ENCODE results near the gene MYO6.
"Not testable (repeated sequence)": the region's sequence is repeated elsewhere in the genome, so short reads cannot be mapped to it uniquely, and the experiment has no call there.

Gene MYO6

GRCh38 chr6:75748743-75749538 is at the start of gene MYO6:
TSS of gene MYO6 (plus strand) at chr6:75749239. CDS start at chr6:75817548, 68,309 bp downstream.
- DNase-seq, result no peak

DNA sequence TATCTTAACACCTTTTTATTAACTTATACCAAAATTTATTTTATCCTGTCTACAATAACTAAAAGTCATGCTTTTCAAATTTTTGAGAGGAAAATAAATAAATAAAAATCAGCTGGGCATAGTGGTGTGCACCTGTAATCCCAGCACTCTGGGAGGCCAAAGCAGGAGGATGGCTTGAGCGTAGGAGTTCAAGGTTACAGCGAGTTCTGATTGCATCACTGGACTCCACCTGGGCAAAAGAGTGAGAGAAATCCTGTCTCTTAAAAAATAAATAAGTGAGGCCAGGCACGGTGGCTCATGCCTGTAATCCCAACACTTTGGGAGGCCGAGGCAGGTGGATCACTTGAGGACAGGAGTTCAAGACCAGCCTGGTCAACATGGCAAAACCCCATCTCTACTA is 40.7 kb upstream of the MYO6 start:
- not testable (repeated sequence) for DNase-seq

DNA sequence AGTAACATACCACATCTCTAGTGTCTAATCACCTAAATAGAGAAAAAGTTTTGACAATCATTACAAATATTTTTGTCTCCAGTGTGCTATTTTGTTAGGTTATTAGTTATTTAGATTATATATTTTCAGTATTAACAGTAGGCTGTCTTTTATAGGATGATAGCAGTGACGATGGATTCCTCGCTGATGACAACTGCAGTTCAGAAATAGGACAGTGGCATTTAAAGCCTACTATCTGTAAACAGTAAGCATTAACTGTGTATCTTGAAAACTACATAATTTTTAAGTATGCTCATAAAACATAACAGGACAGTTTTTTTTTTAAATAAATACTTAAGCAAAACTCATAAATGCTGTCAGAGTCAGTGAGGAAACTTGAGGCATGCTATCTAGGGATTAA is 37.9 kb upstream of the MYO6 start:
- DNase-seq, result no peak

DNA sequence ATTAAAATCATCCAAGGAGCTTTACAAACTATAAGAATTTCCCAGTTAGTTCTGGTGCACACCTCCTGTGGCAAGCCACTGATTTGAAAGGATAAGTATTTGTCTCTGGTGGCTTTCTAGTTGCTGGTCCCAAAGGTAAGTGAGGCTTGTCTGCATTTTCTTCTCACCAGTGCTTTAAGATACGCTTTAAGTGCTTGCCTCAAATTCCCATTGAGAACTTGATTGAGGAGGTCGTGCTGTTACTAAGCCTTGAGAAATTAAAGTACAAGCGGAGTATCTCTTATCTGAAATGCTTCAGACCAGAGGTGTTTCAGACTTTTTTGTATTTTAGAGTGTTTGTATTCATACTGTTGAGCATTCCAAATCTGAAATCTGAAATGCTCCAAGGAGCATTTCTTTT is 29.9 kb upstream of the MYO6 start:
- no peak for DNase-seq

GRCh38 chr6:75723382-75723781 is 25.7 kb upstream of the MYO6 start:
- DNase-seq, result no peak

DNA sequence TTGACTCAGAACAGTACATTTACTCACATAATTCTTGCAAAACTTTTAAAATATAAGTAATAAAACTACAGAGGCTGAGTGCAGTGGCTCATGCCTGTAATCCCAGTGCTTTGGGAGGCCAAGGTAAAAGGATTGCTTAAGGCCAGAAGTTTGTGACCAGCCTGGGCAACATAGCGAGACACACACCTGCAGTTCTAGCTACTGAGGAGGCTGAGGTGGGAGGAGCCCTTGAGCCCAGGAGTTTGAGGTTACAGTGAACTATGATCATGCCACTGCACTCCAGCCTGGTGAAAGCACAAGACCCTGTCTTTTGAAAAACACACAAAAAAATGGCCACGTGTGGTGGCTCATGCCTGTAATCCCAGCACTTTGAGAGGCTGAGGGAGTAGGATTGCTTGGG is 21.8 kb upstream of the MYO6 start:
- DNase-seq, result no peak

GRCh38 chr6:75731029-75731428 is 18.0 kb upstream of the MYO6 start:
- not testable (repeated sequence) for DNase-seq

DNA sequence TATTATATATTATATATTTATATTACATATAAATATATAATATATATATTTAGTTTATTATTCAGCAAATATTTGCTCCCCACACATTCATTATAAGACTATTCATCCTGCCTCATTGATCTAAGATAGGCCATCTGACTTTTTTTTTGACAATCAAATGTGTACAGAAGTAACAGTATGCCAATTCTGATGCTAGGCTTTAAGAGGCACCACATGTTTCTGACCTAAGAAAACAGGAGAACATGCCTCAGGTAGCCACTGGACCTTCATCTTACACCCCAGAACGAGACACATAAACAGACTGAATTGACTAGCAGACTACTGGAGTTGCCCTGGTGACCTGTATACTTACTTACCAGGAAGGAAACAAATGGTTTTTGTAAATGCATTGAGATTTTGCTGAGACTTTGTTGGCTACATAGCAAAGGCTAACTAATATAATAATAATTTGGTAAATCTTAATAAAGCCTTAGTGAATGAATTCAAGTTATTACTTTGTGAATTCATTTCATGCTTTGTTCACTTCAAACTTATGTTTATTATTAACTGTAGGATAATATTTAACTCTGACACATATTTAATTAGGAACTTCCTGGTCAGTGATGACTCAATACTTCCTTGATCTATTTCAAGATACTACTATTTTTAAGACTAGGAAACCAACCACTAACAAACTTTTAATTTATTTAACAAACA is 13.4 kb upstream of the MYO6 start:
- DNase-seq, result no peak

DNA sequence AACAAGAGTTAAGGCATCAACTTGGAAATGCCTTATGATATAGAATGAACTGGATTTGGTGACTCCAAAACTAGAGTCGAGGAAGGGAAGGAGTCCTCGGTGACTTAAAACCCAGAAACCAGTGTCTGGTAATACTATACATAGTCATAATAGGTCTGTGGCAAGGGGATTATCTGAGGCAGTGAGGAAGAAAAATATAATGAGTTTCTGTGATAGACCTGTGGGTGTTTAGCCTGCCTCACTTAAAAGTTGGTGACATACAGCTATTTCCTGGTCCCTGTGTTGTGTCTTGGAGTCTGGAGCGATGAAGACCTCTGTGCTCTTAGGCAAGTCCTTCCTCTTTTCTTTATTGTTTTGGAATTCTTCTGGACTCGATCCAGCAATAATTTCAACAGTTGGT is 5.1 kb upstream of the MYO6 start:
- DNase-seq, result no peak

GRCh38 chr6:75745404-75745803 is 3.6 kb upstream of the MYO6 start:
- DNase-seq, result no peak

- no peak for DNase-seq
These were observed 2.8 kb upstream of the MYO6 start for GRCh38 chr6:75746221-75746620.

DNA sequence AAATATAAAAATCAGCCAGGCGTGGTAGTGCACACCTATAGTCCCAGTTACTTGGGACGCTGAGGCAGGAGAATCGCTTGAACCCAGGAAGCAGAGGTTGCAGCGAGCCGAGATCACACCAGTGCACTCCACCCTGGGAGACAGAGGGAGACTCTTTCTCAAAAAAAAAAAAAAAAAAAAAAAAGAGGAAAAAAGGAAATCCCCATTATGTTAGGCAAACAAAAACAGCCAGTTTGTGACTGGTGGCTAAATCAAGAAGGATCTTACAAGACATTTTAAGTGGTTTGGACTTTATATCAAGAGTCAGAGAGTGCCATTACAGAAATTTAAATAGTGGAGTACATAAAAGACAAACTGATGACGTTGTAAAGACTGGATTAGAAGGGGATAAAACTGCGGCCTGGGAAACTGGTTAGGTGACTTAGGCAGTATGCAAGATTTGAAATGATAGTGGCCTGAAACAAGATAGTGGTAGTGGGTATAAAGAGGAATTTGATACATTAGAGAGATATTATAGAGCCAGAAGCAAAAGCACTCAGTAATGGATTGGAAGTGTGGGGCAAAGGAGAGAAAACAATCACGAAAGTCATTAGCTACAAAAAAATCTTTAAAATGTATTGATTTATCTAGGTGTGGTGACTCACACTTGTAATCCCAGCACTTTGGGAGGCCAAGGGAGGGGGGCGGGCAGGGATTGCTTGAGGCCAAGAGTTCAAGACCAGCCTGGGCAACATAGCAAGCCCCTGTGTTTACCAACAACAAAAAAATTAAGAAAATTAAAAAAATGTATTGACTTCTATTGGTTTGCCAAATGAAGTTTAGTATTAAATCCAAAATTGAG is 1.7 kb upstream of the MYO6 start:
- no peak for DNase-seq

GRCh38 chr6:75748003-75748742 is 866 bp upstream of the MYO6 start:
- no peak for DNase-seq

- DNase-seq, result no peak
These were observed 2.4 kb downstream of the MYO6 start for GRCh38 chr6:75751443-75751842.

DNA sequence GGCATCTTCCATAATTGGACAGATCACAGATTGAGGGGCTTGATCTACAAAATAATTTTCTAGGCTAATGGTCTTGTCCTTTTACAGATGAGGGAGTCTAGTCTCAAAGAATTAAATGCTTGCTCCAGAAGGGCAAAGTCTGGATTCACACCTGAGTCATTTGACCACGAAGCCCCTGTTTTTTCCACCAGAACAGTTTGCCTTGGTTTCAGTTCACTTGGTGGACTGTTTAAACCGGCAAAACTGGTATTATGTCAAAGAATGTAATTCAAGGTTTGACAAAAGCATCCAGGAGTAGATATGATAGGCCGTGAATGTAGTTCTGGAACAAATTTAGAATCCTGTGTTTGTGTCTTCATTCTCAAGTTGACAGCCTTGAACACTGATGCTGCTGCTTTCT is 3.3 kb downstream of the MYO6 start:
- DNase-seq, result no peak

- no peak for DNase-seq
These were observed 6.7 kb downstream of the MYO6 start for GRCh38 chr6:75755704-75756103.

DNA sequence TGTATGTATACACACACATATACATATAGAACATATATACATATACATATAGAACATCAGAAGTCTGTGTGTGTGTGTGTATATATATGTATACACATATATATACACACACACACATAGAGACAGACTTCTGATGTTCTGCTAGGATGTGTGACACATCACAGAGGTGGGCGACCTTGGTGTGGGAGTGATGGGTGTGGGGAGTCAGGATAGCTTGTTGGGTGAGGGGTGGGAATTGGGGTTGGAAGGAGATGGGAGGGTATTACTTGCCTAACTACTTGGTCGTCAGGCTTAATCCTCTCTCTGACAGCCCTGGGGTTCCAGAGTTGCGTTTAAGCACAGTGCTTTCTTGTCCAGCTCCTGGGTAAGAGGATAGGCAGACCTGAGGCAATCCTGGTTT is 8.3 kb downstream of the MYO6 start:
- DNase-seq, result no peak

DNA sequence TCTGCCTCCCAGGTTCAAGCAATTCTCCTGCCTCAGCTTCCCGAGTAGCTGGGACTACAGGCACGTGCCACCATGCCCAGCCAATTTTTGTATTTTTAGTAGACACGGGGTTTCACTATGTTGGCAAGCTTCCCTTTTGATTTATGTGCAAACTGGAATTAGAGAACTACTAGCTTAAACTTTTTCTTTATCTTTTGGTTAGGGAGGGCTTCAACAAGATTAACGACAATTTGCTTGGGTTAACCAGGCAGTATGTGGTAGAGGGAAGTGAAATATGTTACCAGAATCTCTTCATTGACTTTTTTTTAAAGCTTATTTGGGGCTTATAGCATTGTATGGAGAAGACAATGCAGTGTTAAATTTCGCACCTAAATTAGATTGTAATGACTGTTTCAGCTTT is 9.0 kb downstream of the MYO6 start:
- no peak for DNase-seq

GRCh38 chr6:75759207-75759606 is 10.2 kb downstream of the MYO6 start:
- DNase-seq, result no peak

- DNase-seq, result no peak
These were observed 11.3 kb downstream of the MYO6 start for GRCh38 chr6:75760320-75760719.

GRCh38 chr6:75761489-75761888 is 12.4 kb downstream of the MYO6 start:
- DNase-seq, result no peak

GRCh38 chr6:75762063-75762462 is 13.0 kb downstream of the MYO6 start:
- no peak for DNase-seq

- no peak for DNase-seq
These were observed 17.3 kb downstream of the MYO6 start for GRCh38 chr6:75766387-75766786.

Measured in stimulated activated naive CD4-positive, alpha-beta T cell treated with Interleukin-2 at 50 U/mL for 16 hours (primary cell).